Measurements from ENCODE around the gene WDR19.

WDR19 gene

GRCh38 chr4:39303871-39304270 is 121.5 kb downstream of the WDR19 start:
- DNase-seq (ENCODE audit: low read depth in 2 of 2): no peak

GRCh38 chr4:39304651-39305050 is 122.3 kb downstream of the WDR19 start:
- no peak for DNase-seq (ENCODE audit: low read depth in 2 of 2)

GRCh38 chr4:39305912-39306677 is 123.8 kb downstream of the WDR19 start:
- no peak for DNase-seq (ENCODE audit: low read depth in 2 of 2)

- DNase-seq (ENCODE audit: low read depth in 2 of 2): no peak
These were observed 126.3 kb downstream of the WDR19 start for GRCh38 chr4:39308611-39309010.

DNA sequence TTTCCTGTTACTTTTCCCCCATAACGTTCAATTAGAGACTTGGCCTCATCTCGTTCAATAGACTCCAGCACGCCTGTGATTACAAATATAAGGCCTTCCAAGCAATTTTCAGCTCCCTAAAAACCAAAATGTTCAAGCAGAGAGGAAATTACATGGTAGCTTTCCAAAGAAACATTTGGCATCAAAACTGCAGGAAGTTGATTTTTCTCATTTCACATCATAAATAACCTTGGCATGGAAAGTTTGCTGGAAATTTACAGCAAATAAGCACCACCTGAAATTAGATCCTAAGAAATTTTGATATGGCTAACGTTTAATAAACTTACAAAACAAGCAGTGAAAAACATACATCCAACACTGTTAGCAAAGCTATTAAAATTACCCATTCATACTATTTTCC is 130.5 kb downstream of the WDR19 start:
- DNase-seq (ENCODE audit: low read depth in 2 of 2): no peak

DNA sequence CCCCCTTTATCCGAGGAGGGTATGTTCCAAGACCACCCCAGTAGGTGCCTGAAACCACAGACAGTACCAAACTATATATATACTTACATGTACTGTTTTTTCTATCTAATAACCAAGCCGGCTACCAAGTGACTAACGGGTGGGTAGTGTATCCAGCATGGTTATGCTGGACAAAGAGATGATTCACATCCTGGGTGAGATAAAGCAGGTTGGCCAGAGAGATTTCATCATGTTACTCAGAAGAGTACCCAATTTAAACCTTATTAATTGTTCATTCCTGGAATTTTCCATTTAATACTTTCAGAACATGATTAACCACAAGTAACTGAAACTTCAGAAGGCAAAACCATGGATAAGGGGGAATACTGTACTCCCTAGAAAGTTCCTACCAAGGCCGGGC is 137.3 kb downstream of the WDR19 start:
- no peak for DNase-seq (ENCODE audit: low read depth in 2 of 2)

GRCh38 chr4:39320381-39321115 is 138.2 kb downstream of the WDR19 start:
- DNase-seq (ENCODE audit: low read depth in 2 of 2): no peak

DNA sequence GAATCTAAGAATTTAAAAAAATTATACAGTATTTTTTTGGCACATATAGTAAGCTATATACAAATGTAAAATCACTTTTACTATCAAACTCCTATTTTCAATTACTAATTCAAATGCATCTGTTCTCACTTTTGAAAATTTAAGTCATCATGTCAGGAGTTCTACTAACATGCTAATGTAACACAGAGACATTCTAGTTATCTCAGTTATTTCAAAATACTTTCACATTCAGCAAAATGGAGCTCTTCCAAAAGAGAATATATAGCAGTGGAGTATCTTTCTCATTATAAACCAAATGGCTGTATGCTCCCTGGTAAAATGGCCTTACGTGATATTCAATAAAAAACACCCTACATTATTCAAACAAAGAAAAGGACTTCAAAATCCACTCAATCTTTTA is 141.5 kb downstream of the WDR19 start:
- no peak for DNase-seq (ENCODE audit: low read depth in 2 of 2)

- no peak for DNase-seq (ENCODE audit: low read depth in 2 of 2)
These were observed 142.1 kb downstream of the WDR19 start for GRCh38 chr4:39324446-39324845.

GRCh38 chr4:39324897-39325613 is 142.7 kb downstream of the WDR19 start:
- DNase-seq (ENCODE audit: low read depth in 2 of 2): no peak

DNA sequence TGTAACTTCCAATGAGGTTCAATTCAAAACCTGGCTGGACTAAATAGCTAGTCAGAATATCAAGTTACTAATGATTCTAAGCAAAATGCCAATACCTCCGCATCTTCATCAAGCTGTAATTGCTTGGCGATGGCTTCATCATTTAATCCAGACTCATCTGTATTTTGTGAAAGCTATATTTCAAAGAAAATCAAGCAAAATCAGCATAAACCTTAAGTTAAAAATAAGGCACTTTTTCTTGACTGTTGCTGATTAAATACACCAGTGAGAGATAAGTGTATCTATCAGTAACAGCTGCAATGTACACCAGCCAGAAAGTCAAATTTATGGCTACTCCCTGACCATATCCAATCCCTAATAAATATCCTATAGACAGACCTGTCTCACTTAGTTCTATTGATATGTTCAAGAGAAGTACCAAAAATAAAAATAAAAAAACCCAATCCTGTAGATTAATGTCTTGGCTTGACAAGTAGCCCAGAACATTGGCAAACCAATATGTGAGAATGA is 144.2 kb downstream of the WDR19 start:
- DNase-seq (ENCODE audit: low read depth in 2 of 2): no peak

- no peak for DNase-seq (ENCODE audit: low read depth in 2 of 2)
These were observed 148.0 kb downstream of the WDR19 start for GRCh38 chr4:39330353-39330752.

DNA sequence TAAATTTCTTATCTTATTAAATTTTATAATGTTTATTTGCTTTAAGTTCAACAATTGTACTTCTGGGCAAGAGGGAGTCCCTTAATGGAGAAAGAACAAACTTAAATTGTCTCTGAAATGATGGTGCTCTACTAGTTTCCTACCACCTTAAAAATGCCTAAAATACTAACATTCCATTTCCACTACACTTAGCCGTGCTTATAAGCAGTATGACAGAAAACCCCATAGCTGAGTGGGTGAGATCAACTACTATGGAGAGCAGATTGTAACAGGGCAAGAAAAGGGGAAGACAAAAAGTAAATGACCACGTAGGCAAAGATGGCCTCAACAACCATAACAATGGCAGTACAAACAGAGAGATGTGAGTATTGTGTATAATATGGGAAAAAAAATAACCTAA is 148.9 kb downstream of the WDR19 start:
- DNase-seq (ENCODE audit: low read depth in 2 of 2): no peak

All from stimulated activated CD4-positive, alpha-beta T cell treated with anti-CD3 and anti-CD28 coated beads, Interleukin-4, amount 100 ng/mL, for 48 hours (primary cell).